K562 (cell line): ENCODE data around the gene OPRD1. TPM values are rescaled to one million over a fixed set of nuclear protein-coding genes. Genes with fewer than 3 reads are reported as not detected.

Experiments used
- ASH1L ChIP-seq: fragments of 450-650 bp; IDR thresholded peaks from 2 replicates; pipeline ENCODE4 v1.6.1; 2018; ENCODE audit warnings: borderline replicate concordance, mild to moderate bottlenecking, low read depth; ENCODE audit not compliant: partially characterized antibody
- BRD9 ChIP-seq: fragments of 450-650 bp; IDR thresholded peaks from 2 replicates; pipeline ENCODE4 v1.6.1; 2018; ENCODE audit warnings: low read depth; ENCODE audit not compliant: partially characterized antibody
- CBX1 ChIP-seq: sonication (generic); IDR thresholded peaks from 2 replicates; pipeline ENCODE4 v1.6.1; 2016; ENCODE audit warnings: antibody characterized with exemption, low read depth, mild to moderate bottlenecking
- FOXK2 ChIP-seq, 2 experiments: fragments of 450-650 bp; IDR thresholded peaks in 1 of 2; conservative IDR thresholded peaks in 1 of 2; 2 replicates each; pipeline ENCODE4 v1.6.1; 2016; ENCODE audit warnings: low read depth in 2 of 2, mild to moderate bottlenecking in 1 of 2
- MAFF ChIP-seq: IDR thresholded peaks from 2 replicates; pipeline ENCODE4 v1.6.1; 2012; ENCODE audit warnings: low read length, improper control_type of control experiment
- MBD2 ChIP-seq: sonication (generic); IDR thresholded peaks from 2 replicates; pipeline ENCODE4 v1.6.1; 2016; ENCODE audit warnings: low read depth, borderline replicate concordance
- MTA2 ChIP-seq: fragments of 450-650 bp; IDR thresholded peaks from 2 replicates; pipeline ENCODE4 v1.6.1; 2016; ENCODE audit warnings: low read depth
- NFIX ChIP-seq: fragments of 250-450 bp; sonication (Bioruptor Pico); IDR thresholded peaks from 2 replicates; pipeline ENCODE4 v1.4.0; 2020; ENCODE audit warnings: low read depth, mild to moderate bottlenecking, moderate library complexity
- NFXL1 ChIP-seq: fragments of 450-650 bp; formaldehyde crosslinking; IDR thresholded peaks from 2 replicates; pipeline ENCODE4 v1.4.0; 2021; ENCODE audit warnings: mild to moderate bottlenecking
- PCBP2 ChIP-seq: fragments of 200-400 bp; formaldehyde crosslinking; IDR thresholded peaks from 2 replicates; pipeline ENCODE4 v1.6.1; 2018; ENCODE audit warnings: low read length, low read depth, mild to moderate bottlenecking, moderate library complexity; ENCODE audit not compliant: poor library complexity, severe bottlenecking
- RBM17 ChIP-seq: fragments of 200-400 bp; formaldehyde crosslinking; IDR thresholded peaks from 2 replicates; pipeline ENCODE4 v1.6.1; 2017; ENCODE audit warnings: low read depth, mild to moderate bottlenecking, low read length, borderline replicate concordance
- RNF2 ChIP-seq: sonication (generic); IDR thresholded peaks from 2 replicates; pipeline ENCODE4 v1.6.1; 2016
- TBL1XR1 ChIP-seq, 2 experiments: IDR thresholded peaks; 2 replicates each; pipeline ENCODE4 v1.6.1; 2012; ENCODE audit warnings: improper control_type of control experiment in 2 of 2, low read length in 2 of 2, mild to moderate bottlenecking in 1 of 2
- TEAD4 ChIP-seq, 2 experiments: sonication (generic) in 1 of 2; formaldehyde crosslinking in 1 of 2; IDR thresholded peaks; 2 replicates each; pipeline versions ENCODE4 v1.6.1 to v1.8.0; 2012 to 2022; ENCODE audit warnings: borderline replicate concordance in 1 of 2, inconsistent platforms in 1 of 2, low read length in 1 of 2, mild to moderate bottlenecking in 1 of 2, missing genetic modification reagents in 1 of 2
- ZC3H11A ChIP-seq: IDR thresholded peaks from 2 replicates; pipeline ENCODE4 v1.6.1; 2012; ENCODE audit warnings: low read depth, low read length, improper control_type of control experiment
- ZKSCAN8 ChIP-seq: fragments of 200-800 bp; sonication (Bioruptor generic); IDR thresholded peaks from 2 replicates; pipeline ENCODE4 v1.6.1; 2016; ENCODE audit warnings: missing genetic modification characterization, missing compliant biosample characterization
- ZNF444 ChIP-seq: fragments of 250-450 bp; sonication (Bioruptor Pico); IDR thresholded peaks from 2 replicates; pipeline ENCODE4 v1.4.0; 2020; ENCODE audit warnings: mild to moderate bottlenecking, moderate library complexity
- polyA plus RNA-seq, 8 experiments: library from polyadenylated mRNA; depleted of rRNA in 4 of 8; stranded (reverse) in 5 of 8; unstranded in 3 of 8; fragments of >200 nt; fragmentation: Nextera tagmentation in 2 of 8; fragmentation: Illumina TruSeq in 1 of 8; extraction: Ambion mirVana in 2 of 8; extraction: Trizol in 1 of 8; gene quantifications; 2 replicates each; pipeline versions ENCODE4 v1.2.1 to v1.2.3, GENCODE V29; 2011 to 2014; ENCODE audit warnings: inconsistent platforms in 1 of 8, missing spikeins in 1 of 8
- total RNA-seq, 7 experiments: library from RNA; depleted of rRNA in 6 of 7; stranded (reverse); fragments of >200 nt in 6 of 7; fragmentation: Illumina TruSeq in 2 of 7; extraction: Trizol in 2 of 7; gene quantifications; 2 replicates each; pipeline versions ENCODE4 v1.2.1 to v1.2.3, GENCODE V29; 2011 to 2021; ENCODE audit warnings: low replicate concordance in 1 of 7
- TF ChIP-seq, protein P1 (sequence below), 2 experiments: fragments of 450-650 bp in 1 of 2; sonication (generic) in 1 of 2; formaldehyde crosslinking; conservative IDR thresholded peaks; 2 replicates each; pipeline versions ENCODE4 v1.4.0 to v1.8.1; 2020 to 2022; ENCODE audit warnings: mild to moderate bottlenecking in 1 of 2, missing genetic modification reagents in 1 of 2
- TF ChIP-seq, protein P2 (sequence below): fragments of 450-650 bp; formaldehyde crosslinking; IDR thresholded peaks from 2 replicates; pipeline ENCODE4 v1.4.0; 2020; ENCODE audit warnings: mild to moderate bottlenecking
- TF ChIP-seq, protein P3 (sequence below): conservative IDR thresholded peaks from 2 replicates; pipeline ENCODE4 v1.6.1; 2011; ENCODE audit warnings: low read depth, mild to moderate bottlenecking, low read length; ENCODE audit not compliant: control insufficient read depth
- TF ChIP-seq, protein P4 (sequence below): fragments of 250-450 bp; sonication (Bioruptor Pico); IDR thresholded peaks from 2 replicates; pipeline ENCODE4 v1.4.0; 2020; ENCODE audit warnings: borderline replicate concordance
- TF ChIP-seq, protein P5 (sequence below): sonication (generic); formaldehyde crosslinking; IDR thresholded peaks from 2 replicates; pipeline ENCODE4 v1.8.1; 2022; ENCODE audit warnings: missing genetic modification reagents

The OPRD1 gene
- total and polyA plus RNA-seq, 9 of the 15 experiments (the other 6 are each of a cell fraction or from before 2014, with no cell fraction given), result under 0.01 to 0.03 (median under 0.01) TPM; not detected in 6

DNA sequence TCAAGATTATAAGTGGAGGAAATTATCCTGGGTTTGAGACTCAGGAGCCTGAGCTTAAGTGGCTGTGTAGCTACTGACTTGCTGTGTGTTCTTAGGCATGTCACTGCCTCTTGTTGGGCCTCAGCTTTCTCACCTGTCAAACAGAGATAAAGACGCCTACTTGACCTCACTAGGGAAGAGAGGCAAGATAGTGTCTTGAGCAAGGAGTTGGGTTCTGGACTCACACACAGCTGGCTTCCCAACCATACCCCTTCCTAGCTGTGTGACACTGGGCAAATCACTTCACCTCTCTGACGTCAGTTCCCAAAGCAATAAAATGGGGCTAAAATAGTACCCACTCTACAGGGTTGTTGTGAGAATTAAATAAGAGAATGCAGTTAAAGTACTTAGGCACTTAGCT, 90.8 kb downstream of the OPRD1 start (continued):
- TF ChIP-seq ZNF444 (CRISPR knock-in tag) (no peak), CBX1 (peak; percentile 88; the same call in 1 of the 2 replicates), ZC3H11A (no peak), MBD2 (peak; percentile 20; the same call in 1 of the 2 replicates), FOXK2 (conservative IDR thresholded peaks at IDR 0.05 in 1 of 2, IDR thresholded peaks at IDR 0.05 in 1 of 2; ENCODE audit: low read depth in 2 of 2) (peak in 1 of 2 experiments; percentile 45; a peak in 1 of 4 replicates), PCBP2 (no peak), MTA2 (peak; percentile 56), TBL1XR1 (IDR thresholded peaks at IDR 0.05; ENCODE audit: low read length in 2 of 2) (peak in 1 of 2 experiments; percentile 66; a peak in 1 of 4 replicates), NFIX (CRISPR knock-in tag) (no peak), NFXL1 (no peak), TEAD4 (IDR thresholded peaks at IDR 0.05; ENCODE audit: low read length) (peak; percentile 91), TEAD4 (CRISPR knock-in tag; IDR thresholded peaks at IDR 0.05; ENCODE audit: borderline replicate concordance) (no peak), RNF2 (peak; percentile 69; the same call in 1 of the 2 replicates), RBM17 (no peak), MAFF (no peak), BRD9 (peak; percentile 80), ASH1L (no peak), ZKSCAN8 (no peak)
- TF ChIP-seq, protein P1, sequence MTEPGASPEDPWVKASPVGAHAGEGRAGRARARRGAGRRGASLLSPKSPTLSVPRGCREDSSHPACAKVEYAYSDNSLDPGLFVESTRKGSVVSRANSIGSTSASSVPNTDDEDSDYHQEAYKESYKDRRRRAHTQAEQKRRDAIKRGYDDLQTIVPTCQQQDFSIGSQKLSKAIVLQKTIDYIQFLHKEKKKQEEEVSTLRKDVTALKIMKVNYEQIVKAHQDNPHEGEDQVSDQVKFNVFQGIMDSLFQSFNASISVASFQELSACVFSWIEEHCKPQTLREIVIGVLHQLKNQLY (CRISPR knock-in tag; conservative IDR thresholded peaks at IDR 0.05), result no peak
- TF ChIP-seq, protein P2, sequence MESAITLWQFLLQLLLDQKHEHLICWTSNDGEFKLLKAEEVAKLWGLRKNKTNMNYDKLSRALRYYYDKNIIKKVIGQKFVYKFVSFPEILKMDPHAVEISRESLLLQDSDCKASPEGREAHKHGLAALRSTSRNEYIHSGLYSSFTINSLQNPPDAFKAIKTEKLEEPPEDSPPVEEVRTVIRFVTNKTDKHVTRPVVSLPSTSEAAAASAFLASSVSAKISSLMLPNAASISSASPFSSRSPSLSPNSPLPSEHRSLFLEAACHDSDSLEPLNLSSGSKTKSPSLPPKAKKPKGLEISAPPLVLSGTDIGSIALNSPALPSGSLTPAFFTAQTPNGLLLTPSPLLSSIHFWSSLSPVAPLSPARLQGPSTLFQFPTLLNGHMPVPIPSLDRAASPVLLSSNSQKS (CRISPR knock-in tag), result no peak
- TF ChIP-seq, protein P3, sequence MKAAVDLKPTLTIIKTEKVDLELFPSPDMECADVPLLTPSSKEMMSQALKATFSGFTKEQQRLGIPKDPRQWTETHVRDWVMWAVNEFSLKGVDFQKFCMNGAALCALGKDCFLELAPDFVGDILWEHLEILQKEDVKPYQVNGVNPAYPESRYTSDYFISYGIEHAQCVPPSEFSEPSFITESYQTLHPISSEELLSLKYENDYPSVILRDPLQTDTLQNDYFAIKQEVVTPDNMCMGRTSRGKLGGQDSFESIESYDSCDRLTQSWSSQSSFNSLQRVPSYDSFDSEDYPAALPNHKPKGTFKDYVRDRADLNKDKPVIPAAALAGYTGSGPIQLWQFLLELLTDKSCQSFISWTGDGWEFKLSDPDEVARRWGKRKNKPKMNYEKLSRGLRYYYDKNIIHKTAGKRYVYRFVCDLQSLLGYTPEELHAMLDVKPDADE, result 0 out of 2 replicates have a peak, but pooled peaks have one; percentile 41
- TF ChIP-seq, protein P4, sequence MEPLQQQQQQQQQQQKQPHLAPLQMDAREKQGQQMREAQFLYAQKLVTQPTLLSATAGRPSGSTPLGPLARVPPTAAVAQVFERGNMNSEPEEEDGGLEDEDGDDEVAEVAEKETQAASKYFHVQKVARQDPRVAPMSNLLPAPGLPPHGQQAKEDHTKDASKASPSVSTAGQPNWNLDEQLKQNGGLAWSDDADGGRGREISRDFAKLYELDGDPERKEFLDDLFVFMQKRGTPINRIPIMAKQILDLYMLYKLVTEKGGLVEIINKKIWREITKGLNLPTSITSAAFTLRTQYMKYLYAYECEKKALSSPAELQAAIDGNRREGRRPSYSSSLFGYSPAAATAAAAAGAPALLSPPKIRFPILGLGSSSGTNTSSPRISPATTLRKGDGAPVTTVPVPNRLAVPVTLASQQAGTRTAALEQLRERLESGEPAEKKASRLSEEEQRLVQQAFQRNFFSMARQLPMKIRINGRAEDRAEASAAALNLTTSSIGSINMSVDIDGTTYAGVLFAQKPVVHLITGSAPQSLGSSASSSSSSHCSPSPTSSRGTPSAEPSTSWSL (CRISPR knock-in tag), result no peak
- TF ChIP-seq, protein P5, sequence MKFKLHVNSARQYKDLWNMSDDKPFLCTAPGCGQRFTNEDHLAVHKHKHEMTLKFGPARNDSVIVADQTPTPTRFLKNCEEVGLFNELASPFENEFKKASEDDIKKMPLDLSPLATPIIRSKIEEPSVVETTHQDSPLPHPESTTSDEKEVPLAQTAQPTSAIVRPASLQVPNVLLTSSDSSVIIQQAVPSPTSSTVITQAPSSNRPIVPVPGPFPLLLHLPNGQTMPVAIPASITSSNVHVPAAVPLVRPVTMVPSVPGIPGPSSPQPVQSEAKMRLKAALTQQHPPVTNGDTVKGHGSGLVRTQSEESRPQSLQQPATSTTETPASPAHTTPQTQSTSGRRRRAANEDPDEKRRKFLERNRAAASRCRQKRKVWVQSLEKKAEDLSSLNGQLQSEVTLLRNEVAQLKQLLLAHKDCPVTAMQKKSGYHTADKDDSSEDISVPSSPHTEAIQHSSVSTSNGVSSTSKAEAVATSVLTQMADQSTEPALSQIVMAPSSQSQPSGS (CRISPR knock-in tag), result no peak
